Gastroesophageal sphincter (tissue), 4 donors: ENCODE results near the gene C20orf141. TPM values are rescaled to one million over a fixed set of nuclear protein-coding genes. Genes with fewer than 3 reads are reported as not detected.

Experiments
- ATAC-seq: fragments of 150-250 bp; one replicate; pipeline ENCODE4 v1.9.1; 2016; ENCODE audit warnings: mild to moderate bottlenecking, moderate library complexity
- H3K27ac ChIP-seq, 4 donors: fragments of 200-600 bp; sonication (generic) in 3 of 4; 1 replicate in 3 of 4; 2 replicates in 1 of 4; pipeline ENCODE4 v1.5.1; 2016 to 2019
- H3K27me3 ChIP-seq: fragments of 200-600 bp; sonication (generic); one replicate; pipeline ENCODE4 v1.5.1; 2019
- H3K36me3 ChIP-seq, 2 donors: fragments of 200-600 bp; sonication (generic); one replicate each; pipeline ENCODE4 v1.5.1; 2019; ENCODE audit warnings: control low read depth in 1 of 2
- H3K4me1 ChIP-seq, 3 donors: fragments of 200-600 bp; sonication (generic); 1 replicate in 2 of 3; 2 replicates in 1 of 3; pipeline ENCODE4 v1.5.1; 2016 to 2019; ENCODE audit warnings: control low read depth in 2 of 3
- H3K4me3 ChIP-seq, 2 donors: fragments of 200-600 bp; sonication (generic); one replicate each; pipeline ENCODE4 v1.5.1; 2019; ENCODE audit warnings: mild to moderate bottlenecking in 1 of 2, moderate library complexity in 1 of 2
- H3K9me3 ChIP-seq, 3 donors: fragments of 200-600 bp; sonication (generic); one replicate each; pipeline ENCODE4 v1.5.1; 2017 to 2019; ENCODE audit warnings: control low read depth in 2 of 3
- CTCF ChIP-seq, 4 experiments: fragments of 200-600 bp in 2 of 4; fragments of 450-650 bp in 2 of 4; sonication (generic) in 1 of 4; IDR thresholded peaks; one replicate each; pipeline ENCODE4 v1.5.1; 2017 to 2019; ENCODE audit warnings: antibody characterized with exemption in 4 of 4, mild to moderate bottlenecking in 2 of 4, moderate library complexity in 2 of 4
- EP300 ChIP-seq: sonication (generic); formaldehyde crosslinking; IDR thresholded peaks from one replicate; pipeline ENCODE4 v1.6.1; 2017; ENCODE audit warnings: antibody characterized with exemption, mild to moderate bottlenecking
- POLR2A ChIP-seq, 2 donors: fragments of 450-650 bp; IDR thresholded peaks; one replicate each; pipeline ENCODE4 v1.6.1; 2017; ENCODE audit warnings: antibody characterized with exemption in 2 of 2, mild to moderate bottlenecking in 2 of 2, moderate library complexity in 1 of 2
- POLR2AphosphoS5 ChIP-seq: sonication (generic); formaldehyde crosslinking; IDR thresholded peaks from one replicate; pipeline ENCODE4 v1.6.1; 2017; ENCODE audit warnings: antibody characterized with exemption
- WGBS, 2 donors: methylation state at CpG; one replicate each; pipeline ENCODE4 v1.1.5; 2018; ENCODE audit warnings: low coverage in 1 of 2; 5-methylcytosine and 5-hydroxymethylcytosine counted together
- total RNA-seq, 4 donors: library from RNA; depleted of rRNA; stranded (reverse); fragments of >200 nt; gene quantifications; one replicate each; pipeline ENCODE4 v1.1.0, GENCODE V29; 2016

Gene C20orf141
- total RNA-seq, 4 donors from 2014 or later, result not detected

- WGBS, 2 donors, result no CpG with 5 or more reads among the region's 98 CpGs
Observed at GRCh38 chr20:2840138-2840966, 25.6 kb downstream of the C20orf141 start, which contains the start of the genes PCED1A and VPS16. Gene PCED1A (minus strand): TSS chr20:2840655. CDS start chr20:2839912, 743 bp downstream. Gene VPS16 (plus strand): TSS chr20:2840745. CDS start chr20:2840775, 30 bp downstream.

GRCh38 chr20:2840967-2841531 is 26.3 kb downstream of the C20orf141 start:
- H3K36me3 ChIP-seq, result peaks cover 0 to 30% of the 10 kb centered on the region in 2 donors
- ATAC-seq, result peak; percentile 72
- WGBS, 2 donors, result 1 to 6% methylated on average over 10 to 17 of the region's 33 CpGs
- no peaks in the 10 kb centered on the region for H3K27me3 ChIP-seq
- H3K4me1 ChIP-seq, result peaks cover 0 to 28% (median 3%) of the 10 kb centered on the region in 3 donors
- H3K27ac ChIP-seq, result peak overlapping the region; percentile 83 to 92 (median 90)
- no peaks in the 10 kb centered on the region for H3K9me3 ChIP-seq
- H3K4me3 ChIP-seq, result peak overlapping the region; percentile 83 to 88
- TF ChIP-seq CTCF (IDR thresholded peaks at IDR 0.05) (peak in 1 of 4 experiments; percentile 5), POLR2A (IDR thresholded peaks at IDR 0.05) (no peak)

More at GRCh38 chr20:2840138-2840966, 25.6 kb downstream of the C20orf141 start, which contains the start of the genes PCED1A and VPS16:
- Histone ChIP-seq H3K27ac (peak within 1 kb of the TSS; percentile 83 to 92 (median 90)), H3K4me3 (peak within 1 kb of the TSS; percentile 83 to 88), H3K36me3 (peaks cover 0 to 37% of the 10 kb centered on the region in 2 donors), H3K4me1 (peaks cover 0 to 28% (median 3%) of the 10 kb centered on the region in 3 donors), H3K27me3 (no peaks in the 10 kb centered on the region), H3K9me3 (no peaks in the 10 kb centered on the region)
- ATAC-seq, result peak; percentile 96
- TF ChIP-seq CTCF (IDR thresholded peaks at IDR 0.05) (peak in 1 of 4 experiments; percentile 25), POLR2AphosphoS5 (peak; percentile 81), EP300 (no peak), POLR2A (IDR thresholded peaks at IDR 0.05) (peak; percentile 57 to 61)

- Histone ChIP-seq H3K9me3 (no peaks in the 10 kb centered on the region), H3K27me3 (no peaks in the 10 kb centered on the region), H3K27ac (no peak overlapping the region), H3K36me3 (peaks cover 0 to 19% of the 10 kb centered on the region in 2 donors), H3K4me3 (no peak overlapping the region), H3K4me1 (peaks cover 0 to 12% (median 0%) of the 10 kb centered on the region in 3 donors)
- 67 to 86% methylated on average over 1 to 2 of the region's 2 CpGs for WGBS, 2 donors
- ATAC-seq, result no peak
- no peak for TF ChIP-seq POLR2AphosphoS5
- TF ChIP-seq CTCF (IDR thresholded peaks at IDR 0.05), result no peak
- no peak for TF ChIP-seq POLR2A (IDR thresholded peaks at IDR 0.05)
- no peak for TF ChIP-seq EP300
Observed at GRCh38 chr20:2845607-2846006, 30.8 kb downstream of the C20orf141 start.

GRCh38 chr20:2846698-2847097 is 31.9 kb downstream of the C20orf141 start:
- TF ChIP-seq CTCF (IDR thresholded peaks at IDR 0.05) (no peak), POLR2A (IDR thresholded peaks at IDR 0.05) (no peak), POLR2AphosphoS5 (no peak), EP300 (no peak)
- no peak for ATAC-seq
- Histone ChIP-seq H3K27ac (no peak overlapping the region), H3K9me3 (no peaks in the 10 kb centered on the region), H3K36me3 (peaks cover 0 to 19% of the 10 kb centered on the region in 2 donors), H3K4me3 (no peak overlapping the region), H3K27me3 (no peaks in the 10 kb centered on the region), H3K4me1 (peaks cover 0 to 6% (median 0%) of the 10 kb centered on the region in 3 donors)
- WGBS, 2 donors, result 64 to 80% methylated on average over 1 to 5 of the region's 5 CpGs
